Stromal cell of bone marrow (primary cell): Measurements from ENCODE around the gene SETBP1.

Experiments used
- DNase-seq: peaks from one replicate; pipeline ENCODE4 v3.0.0-alpha.2; 2012; ENCODE audit warnings: low read depth

SETBP1 gene

GRCh38 chr18:45112682-45113081 is 432.0 kb downstream of the SETBP1 start:
- no peak for DNase-seq

DNA sequence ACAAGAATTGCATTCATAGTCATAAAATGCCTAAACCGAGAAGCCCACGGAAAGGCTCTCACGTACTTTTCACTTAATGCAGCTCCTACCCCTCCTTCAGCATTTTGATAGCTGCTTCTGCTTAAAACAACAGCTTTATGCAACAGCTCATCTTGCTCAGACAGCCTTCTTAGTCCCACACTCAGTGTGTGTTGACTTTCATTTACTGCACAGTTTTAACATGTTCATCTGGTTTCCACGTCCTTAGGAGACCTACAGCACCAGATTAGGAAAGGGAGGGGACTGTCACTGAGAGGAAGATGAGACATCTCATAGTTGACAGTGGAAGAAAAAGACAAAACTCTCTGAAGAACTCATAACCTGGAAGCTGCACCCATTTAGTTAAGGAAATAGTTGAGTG is 435.4 kb downstream of the SETBP1 start:
- DNase-seq, result no peak
